GM11168 (cell line): Measurements from ENCODE around the gene CD3E.

Experiments
- in situ Hi-C: fragments of 300-500 bp; cut with MboI; formaldehyde crosslinking; loops from one replicate; pipeline ENCODE4 v1.12.0; 2022; ENCODE audit warnings: low sequenced_read_pairs; ENCODE audit not compliant: unreplicated experiment

The CD3E gene

GRCh38 chr11:118304568-118305248 is at the start of gene CD3E:
CD3E (plus strand) TSS chr11:118304730; CDS start chr11:118304953, 223 bp downstream.
- in situ Hi-C loops, result no loop called here

GRCh38 chr11:118258410-118258809 is 46.1 kb upstream of the CD3E start:
- in situ Hi-C loops, result no loop called here

DNA sequence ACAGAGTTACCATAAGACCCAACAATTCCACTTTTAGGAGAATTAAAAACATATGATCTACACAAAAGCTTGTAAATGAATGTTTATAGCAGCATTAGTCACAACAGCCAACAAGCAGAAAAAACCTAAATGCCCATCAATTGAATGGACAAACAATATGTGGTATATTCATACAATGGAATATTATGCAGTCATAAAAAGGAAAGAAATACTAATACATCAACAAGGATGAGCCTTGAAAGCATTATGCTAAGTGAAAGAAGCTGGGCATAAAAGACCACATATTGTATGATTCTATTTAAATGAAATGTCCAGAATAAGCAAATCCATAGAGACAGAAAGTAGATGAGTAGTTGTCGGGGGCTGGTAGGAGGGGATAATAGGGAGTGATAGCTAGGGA is 45.4 kb upstream of the CD3E start:
- in situ Hi-C loops, result no loop called here

DNA sequence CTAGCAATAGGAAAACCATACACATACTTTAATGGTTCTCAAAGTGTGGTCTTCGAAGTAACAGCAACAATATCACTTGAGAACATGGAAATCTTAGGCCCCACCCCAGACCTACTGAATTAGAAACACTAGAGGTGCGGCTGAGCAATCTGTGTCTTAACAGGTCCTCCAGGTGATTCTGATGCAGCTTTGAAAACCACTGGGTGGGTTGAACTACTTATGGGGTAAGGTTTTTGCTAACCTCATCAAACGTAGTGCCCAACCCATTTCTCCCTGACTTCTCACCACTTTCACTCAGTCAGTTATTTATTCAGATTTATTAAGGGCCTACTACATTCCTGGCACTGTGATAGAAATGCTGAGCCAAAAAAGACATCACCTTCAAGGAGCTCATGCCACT is 44.2 kb upstream of the CD3E start:
- in situ Hi-C loops, result no loop called here

DNA sequence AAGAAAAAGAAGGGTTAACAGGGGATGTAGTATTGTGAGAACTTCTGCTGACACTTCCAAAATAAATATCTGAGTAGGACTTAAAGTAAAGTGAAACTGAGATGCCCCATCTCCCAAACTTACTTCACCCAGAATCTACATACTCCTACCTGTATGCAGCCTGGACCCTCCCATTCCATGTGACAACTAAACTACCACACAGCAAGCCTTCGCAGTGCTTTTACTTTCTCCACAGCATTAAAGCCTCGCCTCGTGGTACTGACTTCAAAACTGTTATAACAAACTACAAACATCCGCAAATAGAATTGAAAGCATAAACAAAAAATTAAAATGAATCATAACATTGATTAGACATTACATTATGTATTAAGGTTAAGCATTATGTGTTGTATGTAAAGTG is 41.4 kb upstream of the CD3E start:
- in situ Hi-C loops, result no loop called here

GRCh38 chr11:118263695-118264568 is 40.6 kb upstream of the CD3E start, which contains the start of gene MPZL2:
MPZL2 (minus strand) TSS chr11:118264297; CDS start chr11:118264153, 144 bp downstream.
- in situ Hi-C loops, result no loop called here

- in situ Hi-C loops, result no loop called here
Measured at GRCh38 chr11:118264569-118265465, 39.7 kb upstream of the CD3E start.

DNA sequence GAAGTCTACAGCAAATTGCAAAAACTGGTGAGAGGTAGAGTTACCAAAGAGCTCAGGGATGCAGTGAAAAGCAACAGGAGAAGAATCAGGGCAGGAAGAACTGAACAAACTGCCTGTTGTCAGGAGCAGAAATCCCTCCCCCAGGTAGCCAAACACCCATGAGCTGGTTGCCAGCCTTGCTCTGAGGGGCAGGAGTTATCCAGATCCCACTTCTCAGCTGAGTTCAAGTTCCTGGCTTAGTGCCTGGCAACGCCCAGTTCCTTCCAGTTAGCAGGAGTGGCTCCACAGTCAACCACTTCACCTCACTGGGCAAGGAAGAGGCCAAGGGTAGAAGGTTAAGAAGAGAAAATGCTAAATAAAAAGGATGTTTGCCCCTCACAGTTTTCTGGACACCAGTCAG is 38.6 kb upstream of the CD3E start:
- in situ Hi-C loops, result no loop called here

- in situ Hi-C loops, result no loop called here
Measured at GRCh38 chr11:118267486-118267885, 37.0 kb upstream of the CD3E start.

GRCh38 chr11:118272001-118272400 is 32.5 kb upstream of the CD3E start:
- in situ Hi-C loops, result no loop called here

DNA sequence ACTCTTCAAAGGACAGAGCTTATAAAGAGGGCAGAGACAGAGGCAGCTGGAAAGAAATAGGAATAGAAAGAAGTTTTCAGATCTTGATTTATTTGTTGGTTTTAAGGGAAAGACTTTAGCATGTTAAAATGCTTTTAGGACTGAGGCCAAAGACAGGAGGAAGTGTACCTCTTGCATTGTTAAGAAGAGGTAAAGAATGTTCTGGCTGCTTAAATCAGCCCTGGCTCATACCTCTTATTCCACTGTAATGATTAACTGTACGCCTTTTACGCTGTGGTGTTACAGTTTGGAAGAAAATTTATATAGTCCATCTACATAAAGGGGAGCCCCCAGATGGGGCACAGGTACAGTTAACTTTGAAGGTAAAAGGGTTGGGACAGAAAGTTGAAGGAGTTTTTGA is 30.3 kb upstream of the CD3E start:
- in situ Hi-C loops, result no loop called here

DNA sequence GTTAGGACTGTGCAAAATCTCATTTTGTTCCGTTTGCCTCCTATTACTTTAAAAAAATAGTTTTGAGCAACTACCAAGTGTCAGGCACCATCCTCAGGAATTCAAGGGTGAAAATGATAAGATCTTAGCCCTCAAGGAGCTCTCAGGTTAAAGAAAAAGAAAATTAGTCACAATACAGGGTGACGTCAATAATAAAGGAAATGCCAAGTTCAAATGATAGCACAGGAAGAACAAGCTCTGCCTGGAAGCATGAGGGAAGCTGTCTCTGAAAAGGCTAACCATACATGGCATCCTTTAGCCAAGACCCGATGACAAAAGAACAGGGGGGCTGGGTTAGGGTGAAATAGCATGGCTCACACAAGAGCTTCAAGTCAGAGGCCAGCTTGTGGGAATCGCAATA is 29.4 kb upstream of the CD3E start:
- in situ Hi-C loops, result no loop called here

GRCh38 chr11:118276422-118276821 is 28.1 kb upstream of the CD3E start:
- in situ Hi-C loops, result no loop called here

GRCh38 chr11:118277312-118277711 is 27.2 kb upstream of the CD3E start:
- in situ Hi-C loops, result no loop called here

- in situ Hi-C loops, result no loop called here
Measured at GRCh38 chr11:118281284-118281683, 23.2 kb upstream of the CD3E start.

DNA sequence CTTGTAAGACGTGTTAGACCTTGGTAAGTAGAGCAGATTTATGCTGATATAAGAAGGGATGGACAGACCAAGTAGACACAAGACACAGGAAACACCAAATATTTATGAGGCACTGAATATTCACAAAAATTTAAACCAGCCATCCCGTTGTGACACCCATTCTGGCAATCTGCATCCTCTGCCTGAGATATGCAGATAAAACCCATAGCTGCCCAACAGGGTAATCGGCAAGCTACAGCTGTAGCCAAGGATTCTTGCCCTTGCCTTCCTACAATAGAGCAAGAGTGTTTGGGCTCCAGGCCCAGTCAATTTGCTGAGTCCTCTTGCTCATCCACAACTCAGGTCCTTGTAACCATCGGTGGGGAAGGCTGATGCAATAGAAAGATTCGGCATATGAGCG is 21.9 kb upstream of the CD3E start:
- in situ Hi-C loops, result no loop called here

DNA sequence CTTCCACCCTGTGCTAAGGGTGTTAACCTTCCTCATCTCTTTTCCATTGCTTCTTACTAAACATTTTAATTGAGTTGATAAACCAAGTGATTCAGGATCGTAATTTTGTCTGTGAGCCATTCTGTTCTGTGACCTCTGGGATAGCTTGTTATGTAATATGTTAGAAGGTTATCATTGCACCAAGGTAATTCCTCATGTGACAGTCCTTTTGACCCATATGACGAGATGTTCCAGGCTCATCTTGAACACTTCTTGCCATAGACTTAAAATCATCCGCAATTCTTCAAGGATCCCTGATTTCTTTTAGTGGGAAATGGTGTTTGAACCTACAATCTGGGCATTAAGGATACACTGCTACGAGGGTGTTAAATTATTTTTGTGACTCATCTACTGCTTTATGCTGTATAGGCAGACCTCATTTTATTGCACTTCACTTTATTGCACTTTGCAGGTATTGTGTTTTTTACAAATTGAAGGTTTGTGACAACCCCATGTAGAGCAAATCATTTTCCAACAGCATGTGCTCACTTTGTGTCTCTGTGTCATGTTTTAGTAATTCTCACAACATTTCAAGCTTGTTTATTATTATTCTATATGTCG is 21.4 kb upstream of the CD3E start:
- in situ Hi-C loops, result no loop called here

DNA sequence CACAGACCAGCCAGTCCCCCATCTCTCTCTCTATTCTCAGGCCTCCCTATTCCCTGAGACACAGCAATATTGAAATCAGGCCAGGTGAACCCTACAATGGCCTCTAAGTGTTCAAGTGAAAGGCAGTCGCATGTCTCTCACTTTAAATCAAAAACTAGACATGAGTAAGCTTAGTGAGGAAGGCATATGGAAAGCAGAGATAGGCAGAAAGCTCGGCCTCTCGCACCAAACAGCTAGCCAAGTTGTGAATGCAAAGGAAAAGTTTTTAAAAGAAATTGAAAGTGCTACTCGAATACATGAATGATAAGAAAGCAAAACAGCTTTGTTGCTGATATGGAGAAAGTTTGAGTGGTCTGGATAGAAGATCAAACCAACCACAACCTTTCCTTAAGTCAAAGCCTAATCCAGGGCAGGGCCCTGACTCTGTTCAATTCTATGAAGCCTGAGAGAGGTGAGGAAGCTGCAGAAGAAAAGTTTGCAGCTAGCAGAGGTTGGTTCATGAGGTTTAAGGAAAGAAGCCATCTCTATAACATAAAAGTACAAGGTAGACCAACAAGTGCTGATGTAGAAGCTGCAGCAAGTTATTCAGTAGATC is 20.7 kb upstream of the CD3E start:
- in situ Hi-C loops, result no loop called here

DNA sequence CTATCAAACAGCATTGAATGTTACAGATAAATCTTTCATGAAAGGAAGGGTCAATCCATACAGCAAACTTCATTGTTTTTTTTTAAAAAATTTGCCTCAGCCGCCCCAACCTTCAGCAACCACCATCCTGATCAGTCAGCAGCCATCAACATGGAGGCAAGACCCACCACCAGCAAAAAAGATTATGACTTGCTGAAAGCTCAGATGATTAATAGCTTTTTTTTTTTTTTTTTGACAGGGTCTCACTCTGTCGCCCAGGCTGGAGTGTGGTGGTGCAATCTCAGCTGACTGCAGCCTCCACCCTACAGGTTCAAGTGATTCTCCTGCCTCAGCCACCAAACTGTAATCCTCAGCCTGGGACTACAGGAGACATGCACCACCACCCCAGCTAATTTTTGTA is 18.0 kb upstream of the CD3E start:
- in situ Hi-C loops, result no loop called here

- in situ Hi-C loops, result no loop called here
Measured at GRCh38 chr11:118287006-118287405, 17.5 kb upstream of the CD3E start.
